ENCODE measurements around the gene CHMP3. TPM values are rescaled to one million over a fixed set of nuclear protein-coding genes. Genes with fewer than 3 reads are reported as not detected.

CHMP3 gene
- polyA plus RNA-seq, 1 experiment: 107 TPM

- H3K4me3 ChIP-seq (ENCODE audit: low read depth, low read length): no peak overlapping the region
- ChIA-PET CTCF (interaction anchor here (0.6 to 0.9 kb wide), 3 partner anchors 12 to 262 kb away, joined by 3 read pairs; no protein-coding TSS in a partner anchor), POLR2A (no interaction called here)
- peaks cover 15% of the 10 kb centered on the region for H3K36me3 ChIP-seq (ENCODE audit: control insufficient read depth, insufficient read depth, low read length)
- H3K27me3 ChIP-seq (ENCODE audit: control insufficient read depth, insufficient read depth, low read length): no peaks in the 10 kb centered on the region
- TF ChIP-seq, protein P1, sequence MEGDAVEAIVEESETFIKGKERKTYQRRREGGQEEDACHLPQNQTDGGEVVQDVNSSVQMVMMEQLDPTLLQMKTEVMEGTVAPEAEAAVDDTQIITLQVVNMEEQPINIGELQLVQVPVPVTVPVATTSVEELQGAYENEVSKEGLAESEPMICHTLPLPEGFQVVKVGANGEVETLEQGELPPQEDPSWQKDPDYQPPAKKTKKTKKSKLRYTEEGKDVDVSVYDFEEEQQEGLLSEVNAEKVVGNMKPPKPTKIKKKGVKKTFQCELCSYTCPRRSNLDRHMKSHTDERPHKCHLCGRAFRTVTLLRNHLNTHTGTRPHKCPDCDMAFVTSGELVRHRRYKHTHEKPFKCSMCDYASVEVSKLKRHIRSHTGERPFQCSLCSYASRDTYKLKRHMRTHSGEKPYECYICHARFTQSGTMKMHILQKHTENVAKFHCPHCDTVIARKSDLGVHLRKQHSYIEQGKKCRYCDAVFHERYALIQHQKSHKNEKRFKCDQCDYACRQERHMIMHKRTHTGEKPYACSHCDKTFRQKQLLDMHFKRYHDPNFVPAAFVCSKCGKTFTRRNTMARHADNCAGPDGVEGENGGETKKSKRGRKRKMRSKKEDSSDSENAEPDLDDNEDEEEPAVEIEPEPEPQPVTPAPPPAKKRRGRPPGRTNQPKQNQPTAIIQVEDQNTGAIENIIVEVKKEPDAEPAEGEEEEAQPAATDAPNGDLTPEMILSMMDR (IDR thresholded peaks at IDR 0.05; ENCODE audit: insufficient read depth, low read depth, low read length): no peak
- DNase-seq (ENCODE audit: low read depth): no peak
Observed at GRCh38 chr2:86466306-86466705, 96.9 kb downstream of the CHMP3 start.

- H3K4me3 ChIP-seq (ENCODE audit: low read depth, low read length): no peak overlapping the region
- CTCF ChIA-PET: no interaction called here
- H3K27me3 ChIP-seq (ENCODE audit: control insufficient read depth, insufficient read depth, low read length): no peaks in the 10 kb centered on the region
- TF ChIP-seq, protein P1 (IDR thresholded peaks at IDR 0.05; ENCODE audit: insufficient read depth, low read depth, low read length): no peak
- DNase-seq (ENCODE audit: low read depth): no peak
- POLR2A ChIA-PET: no interaction called here
- peaks cover 18% of the 10 kb centered on the region for H3K36me3 ChIP-seq (ENCODE audit: control insufficient read depth, insufficient read depth, low read length)
Observed at GRCh38 chr2:86464652-86465051, 98.6 kb downstream of the CHMP3 start.

GRCh38 chr2:86461042-86461743 lies 102.0 kb downstream of the CHMP3 start:
- no peaks in the 10 kb centered on the region for H3K27me3 ChIP-seq (ENCODE audit: control insufficient read depth, insufficient read depth, low read length)
- H3K4me3 ChIP-seq (ENCODE audit: low read depth, low read length): no peak overlapping the region
- CTCF ChIA-PET: interaction anchor here (1.4 kb wide), 1 partner anchor 11 kb away, joined by 4 read pairs; no protein-coding TSS in a partner anchor
- no peak for DNase-seq (ENCODE audit: low read depth)
- peaks cover 26% of the 10 kb centered on the region for H3K36me3 ChIP-seq (ENCODE audit: control insufficient read depth, insufficient read depth, low read length)
- POLR2A ChIA-PET: interaction anchor here (0.5 kb wide), 1 partner anchor 20 kb away, joined by 3 read pairs; no protein-coding TSS in a partner anchor
- TF ChIP-seq, protein P1 (IDR thresholded peaks at IDR 0.05; ENCODE audit: insufficient read depth, low read depth, low read length): no peak

- DNase-seq (ENCODE audit: low read depth): no peak
- CTCF ChIA-PET: interaction anchor here (0.6 kb wide), 1 partner anchor 564 kb away, joined by 3 read pairs; no protein-coding TSS in a partner anchor
- POLR2A ChIA-PET: no interaction called here
- H3K36me3 ChIP-seq (ENCODE audit: control insufficient read depth, insufficient read depth, low read length): peaks cover 20% of the 10 kb centered on the region
- H3K4me3 ChIP-seq (ENCODE audit: low read depth, low read length): no peak overlapping the region
- TF ChIP-seq, protein P1 (IDR thresholded peaks at IDR 0.05; ENCODE audit: insufficient read depth, low read depth, low read length): no peak
- H3K27me3 ChIP-seq (ENCODE audit: control insufficient read depth, insufficient read depth, low read length): no peaks in the 10 kb centered on the region
Observed at GRCh38 chr2:86455181-86455580, 108.1 kb downstream of the CHMP3 start.

DNA sequence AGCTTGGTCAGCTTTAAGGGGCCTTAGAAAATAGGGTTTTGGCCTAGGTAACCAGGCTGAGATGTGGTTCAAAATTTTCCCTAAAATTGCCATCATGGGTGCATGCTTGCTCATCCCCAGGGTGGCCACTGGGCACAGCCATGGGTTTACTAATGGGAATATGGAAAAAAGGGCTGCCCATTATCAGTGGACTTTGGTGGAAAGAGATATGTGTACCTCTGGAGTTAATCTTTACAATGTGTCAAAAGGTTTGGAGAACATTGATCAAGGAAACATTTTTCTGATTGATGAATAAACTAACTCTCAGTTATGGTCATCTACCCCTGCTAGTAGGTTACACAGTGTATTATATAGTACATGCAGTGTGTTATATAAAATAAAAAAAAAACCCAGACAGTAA lies 109.0 kb downstream of the CHMP3 start:
- Histone ChIP-seq H3K4me3 (ENCODE audit: low read depth, low read length) (no peak overlapping the region), H3K36me3 (ENCODE audit: control insufficient read depth, insufficient read depth, low read length) (peaks cover 18% of the 10 kb centered on the region), H3K27me3 (ENCODE audit: control insufficient read depth, insufficient read depth, low read length) (no peaks in the 10 kb centered on the region)
- ChIA-PET CTCF (interaction anchor here (0.7 kb wide), 1 partner anchor 12 kb away, joined by 3 read pairs; no protein-coding TSS in a partner anchor), POLR2A (no interaction called here)
- TF ChIP-seq, protein P1 (IDR thresholded peaks at IDR 0.05; ENCODE audit: insufficient read depth, low read depth, low read length): no peak
- DNase-seq (ENCODE audit: low read depth): no peak
